NCI-H2196 (cell line): ENCODE results near the gene NRXN3.

ENCODE experiments used
- DNase-seq: peaks from one replicate; lab custom pipeline; 2025; ENCODE audit not compliant: unreplicated experiment; lab: John Stamatoyannopoulos, UW

NRXN3 gene

DNA sequence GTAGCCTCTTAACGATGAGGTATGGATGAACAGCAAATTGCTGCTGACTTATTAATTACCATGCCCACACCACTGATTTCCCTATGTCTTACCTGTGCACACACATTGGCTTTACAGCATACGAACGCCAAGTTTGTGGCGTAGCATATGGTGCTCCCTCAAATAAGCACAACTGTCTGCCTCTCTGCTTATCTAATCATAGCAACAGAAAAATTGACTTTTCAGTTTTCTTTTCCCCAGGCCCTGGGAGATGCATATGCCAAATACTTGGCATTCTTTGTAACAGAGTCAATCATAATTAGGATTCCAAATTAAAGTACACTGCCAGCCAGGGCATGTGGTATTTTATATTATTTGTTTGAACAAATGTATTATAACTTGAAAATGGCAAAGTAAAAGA is 1415.7 kb downstream of the NRXN3 start:
- no peak for DNase-seq

DNA sequence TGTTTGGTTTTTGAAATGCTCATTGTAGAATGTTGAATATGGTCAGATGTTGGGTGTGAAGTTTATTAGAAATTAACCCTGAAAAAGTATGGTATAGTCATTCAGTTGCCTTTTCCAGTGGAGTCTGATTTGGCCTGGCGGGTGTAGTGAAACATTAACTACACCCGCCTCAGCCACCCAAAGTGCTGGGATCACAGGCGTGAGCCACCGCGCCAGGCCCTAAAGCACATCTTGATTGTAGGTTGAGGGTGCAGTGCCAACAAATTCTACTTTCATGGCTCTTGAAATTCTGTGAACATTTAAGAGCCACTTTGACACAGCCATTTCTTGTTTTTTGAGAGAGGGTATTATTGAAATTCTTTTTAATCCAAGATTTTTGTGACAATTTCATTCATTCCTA is 1416.2 kb downstream of the NRXN3 start:
- no peak for DNase-seq

DNA sequence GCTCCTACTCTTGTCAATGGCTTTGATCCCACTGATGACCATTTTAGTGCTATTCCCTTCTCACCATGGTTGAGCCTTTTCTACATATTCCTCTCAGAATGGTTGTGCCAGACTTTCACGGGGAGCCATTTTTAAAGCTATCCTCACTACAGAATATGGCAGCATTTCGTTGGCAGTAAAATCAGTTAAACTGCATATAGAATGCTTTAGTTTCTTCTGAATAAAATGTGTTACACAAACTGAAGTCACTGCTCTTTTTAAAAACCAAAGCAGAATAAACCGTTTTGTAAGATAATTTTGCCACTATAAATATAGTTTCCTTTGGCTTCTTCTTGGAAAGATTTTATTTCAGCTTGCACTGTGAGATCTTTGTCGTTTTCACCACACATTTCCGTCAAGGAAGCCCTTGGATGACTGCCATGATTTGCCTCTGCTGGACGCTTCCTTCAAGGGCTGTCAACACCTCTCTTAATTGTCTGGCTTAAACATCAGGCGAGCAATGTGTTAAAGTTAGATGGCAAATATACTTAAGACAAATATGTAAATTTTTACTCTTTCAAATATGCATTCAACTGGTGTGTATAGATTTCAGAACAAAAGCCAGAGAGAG is 1416.9 kb downstream of the NRXN3 start:
- no peak for DNase-seq

DNA sequence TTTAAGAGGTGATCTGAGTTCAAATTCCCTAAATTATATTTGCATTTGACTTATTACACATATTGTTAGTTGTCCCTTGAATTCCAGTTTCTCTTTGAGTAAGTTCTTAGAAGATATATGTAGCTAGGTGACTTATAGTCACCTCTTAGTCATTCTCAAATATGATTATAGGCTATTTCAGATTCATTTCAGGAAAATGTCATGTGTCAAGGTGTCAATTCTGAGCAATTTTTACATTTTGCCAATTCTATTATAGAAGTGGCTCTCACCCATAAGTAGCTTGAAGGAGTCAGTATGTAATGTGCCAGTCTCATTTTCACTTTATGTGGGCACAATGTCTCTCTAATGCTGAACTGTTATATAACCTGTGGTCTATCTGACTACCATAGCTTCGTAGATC is 1417.7 kb downstream of the NRXN3 start:
- DNase-seq, result no peak

DNA sequence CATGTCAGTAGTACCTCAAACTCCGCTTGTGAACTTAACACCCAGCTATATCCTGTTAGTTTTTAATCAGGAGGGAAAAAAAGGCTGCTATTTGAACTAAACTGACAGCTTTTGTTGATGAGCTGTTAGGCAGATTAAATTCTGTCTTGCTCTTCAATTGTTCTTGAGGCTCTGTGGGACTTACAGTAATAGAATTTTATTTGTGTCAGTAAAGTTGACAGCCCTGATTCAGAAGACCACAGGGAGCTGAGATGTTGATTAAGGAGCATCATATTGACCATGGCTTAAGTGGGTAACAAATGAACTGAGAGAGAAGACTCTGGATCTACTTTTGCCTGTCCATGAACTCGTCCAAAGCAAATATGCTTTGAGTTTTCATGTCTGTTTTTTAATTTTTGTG is 1418.2 kb downstream of the NRXN3 start:
- no peak for DNase-seq

DNA sequence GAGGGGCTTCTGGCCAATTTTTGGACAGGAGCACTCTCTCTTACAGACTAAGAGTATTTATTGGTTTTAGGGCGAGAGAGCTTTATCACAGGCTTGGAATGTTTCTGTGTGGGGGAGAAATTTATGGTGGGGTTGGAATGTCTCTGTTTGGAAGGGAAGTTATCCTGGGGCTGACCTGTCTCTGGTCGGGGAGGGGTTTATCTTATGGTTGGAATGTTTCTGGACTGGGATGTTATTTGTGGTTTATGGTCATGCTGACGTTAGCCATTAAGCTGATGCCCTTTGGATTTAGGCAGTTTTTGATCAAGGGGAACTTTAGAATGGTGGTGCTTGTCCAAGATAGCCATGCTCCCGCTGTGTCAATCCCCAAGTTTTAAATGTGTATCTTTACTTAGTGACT is 1426.4 kb downstream of the NRXN3 start:
- no peak for DNase-seq

DNA sequence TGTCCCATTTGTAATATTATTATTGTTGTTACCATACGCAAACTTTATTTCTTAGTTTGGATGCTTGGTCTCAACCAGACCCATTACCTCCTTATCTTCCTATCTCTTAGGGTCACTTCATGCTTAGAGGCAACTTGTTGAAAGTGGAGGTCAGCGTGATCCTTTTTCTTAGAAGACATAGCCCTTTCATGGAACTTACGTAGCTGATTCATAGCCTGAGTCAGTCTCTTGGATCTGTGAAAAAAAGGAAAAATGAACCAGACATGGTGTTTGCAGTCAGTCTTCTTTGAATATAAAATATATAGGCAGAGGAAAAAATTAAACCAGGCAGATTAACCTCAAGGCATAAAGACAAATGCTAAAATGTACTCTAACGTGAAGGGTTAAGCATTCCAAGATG is 1427.4 kb downstream of the NRXN3 start:
- DNase-seq, result no peak

DNA sequence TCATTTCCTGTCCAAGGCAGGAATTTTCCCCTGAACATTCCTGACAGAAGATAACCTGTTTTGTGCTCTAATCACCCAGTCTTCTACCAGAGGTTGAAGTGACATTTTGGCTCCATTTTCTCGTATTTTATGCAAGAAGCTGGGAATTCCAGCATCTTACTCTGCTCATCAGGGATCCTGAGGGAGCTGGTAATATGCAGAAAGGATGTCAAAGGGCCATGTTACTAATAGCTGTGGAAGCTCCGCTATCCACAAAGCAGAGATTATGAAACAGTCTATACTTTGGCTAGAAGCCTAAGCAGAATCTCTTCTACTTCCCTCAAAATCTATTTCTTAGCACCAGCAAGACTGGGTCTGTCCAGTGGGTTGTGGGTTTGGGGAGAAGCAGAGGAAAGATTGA is 1428.2 kb downstream of the NRXN3 start:
- DNase-seq, result no peak

DNA sequence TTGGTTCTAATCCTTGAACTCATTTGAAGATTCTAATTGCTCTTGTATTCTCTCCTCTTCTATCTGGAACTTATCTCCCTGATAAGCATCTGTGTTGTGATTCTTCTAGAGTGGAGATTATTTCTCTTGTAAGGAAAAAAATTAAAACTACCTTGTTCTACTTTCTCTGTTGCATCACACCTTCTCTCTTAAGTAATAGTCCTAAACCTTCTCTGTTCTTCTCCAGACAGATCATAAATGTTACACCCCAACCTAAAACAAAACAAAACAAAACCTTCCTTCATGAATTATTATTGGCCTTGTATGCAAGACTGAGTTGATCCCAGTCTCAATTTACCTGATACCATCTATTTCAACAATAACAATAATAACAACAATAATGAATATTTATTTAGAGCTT is 1429.1 kb downstream of the NRXN3 start:
- DNase-seq, result no peak

DNA sequence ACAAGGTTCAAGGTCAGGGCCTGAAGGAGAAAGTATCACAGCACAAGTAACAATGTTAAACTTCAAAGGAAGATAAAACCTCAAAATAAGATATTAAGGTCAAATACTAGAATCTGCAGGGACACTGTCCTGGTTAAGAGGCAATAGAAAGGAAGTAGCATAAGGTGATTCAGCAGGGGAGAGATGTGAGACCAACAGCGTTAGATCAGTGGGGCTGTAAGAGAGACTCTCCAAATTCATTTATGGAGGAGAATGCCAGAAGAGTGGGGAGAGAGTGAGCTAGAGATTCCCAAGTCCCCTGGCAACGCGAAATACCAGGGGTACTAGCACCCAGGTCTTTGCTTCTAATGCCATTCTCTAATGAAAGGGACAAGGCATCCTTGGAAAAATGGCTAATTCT is 1430.2 kb downstream of the NRXN3 start:
- no peak for DNase-seq

DNA sequence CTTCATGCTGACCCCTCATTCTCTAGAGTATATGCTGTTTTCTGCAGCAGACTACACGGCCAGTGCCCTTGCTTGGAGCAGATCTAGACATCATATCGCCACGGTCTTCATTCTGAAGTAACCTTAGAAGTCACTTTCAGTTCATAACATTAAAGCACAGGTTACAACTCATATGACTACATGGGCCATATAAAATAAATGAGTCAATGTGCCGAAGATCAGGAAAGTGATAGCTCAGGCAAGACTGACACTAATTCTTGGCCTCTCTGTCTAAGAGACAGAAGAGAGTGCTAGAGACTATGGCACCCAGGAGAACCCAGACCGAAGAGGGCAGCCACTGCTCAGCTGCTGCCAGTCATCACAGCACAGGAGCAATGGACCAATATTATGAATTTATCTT is 1431.4 kb downstream of the NRXN3 start:
- no peak for DNase-seq

DNA sequence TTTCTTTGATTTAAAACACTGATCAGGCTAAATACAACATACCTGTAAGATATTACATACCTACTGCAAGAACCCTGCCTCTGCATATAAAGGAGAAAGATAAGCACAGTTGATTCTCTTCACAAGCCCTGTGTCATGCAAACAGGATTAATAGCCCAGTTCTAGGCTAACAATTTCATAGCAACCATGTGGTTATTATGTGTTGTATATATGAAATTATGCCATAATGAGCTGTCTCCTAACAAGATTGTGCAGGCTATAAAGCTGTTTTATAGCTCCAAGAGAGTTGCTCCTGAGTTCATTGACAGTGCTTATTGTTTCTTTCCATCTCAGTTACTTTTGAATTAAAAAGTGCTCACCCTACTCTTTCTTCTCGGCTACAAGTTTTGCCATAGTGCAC is 1431.9 kb downstream of the NRXN3 start:
- DNase-seq, result no peak

DNA sequence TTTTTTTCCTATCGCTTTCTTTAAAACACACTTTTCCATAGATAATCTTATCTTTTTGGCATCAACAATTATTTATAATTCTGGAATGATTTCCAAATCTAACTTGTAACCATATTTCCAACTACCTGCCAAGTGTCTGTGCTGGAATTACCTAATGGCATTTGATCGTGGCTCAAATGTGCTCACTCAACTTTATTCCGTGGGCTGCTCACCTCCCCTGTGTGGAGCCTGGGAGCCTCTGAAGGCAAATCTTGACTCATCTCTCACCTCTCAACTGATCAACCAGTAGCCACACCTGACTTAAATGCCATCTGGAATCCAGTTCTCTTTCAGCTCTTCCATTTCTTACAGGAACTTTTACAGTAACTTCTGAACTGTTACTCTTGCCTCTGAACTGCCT is 1432.6 kb downstream of the NRXN3 start:
- no peak for DNase-seq

DNA sequence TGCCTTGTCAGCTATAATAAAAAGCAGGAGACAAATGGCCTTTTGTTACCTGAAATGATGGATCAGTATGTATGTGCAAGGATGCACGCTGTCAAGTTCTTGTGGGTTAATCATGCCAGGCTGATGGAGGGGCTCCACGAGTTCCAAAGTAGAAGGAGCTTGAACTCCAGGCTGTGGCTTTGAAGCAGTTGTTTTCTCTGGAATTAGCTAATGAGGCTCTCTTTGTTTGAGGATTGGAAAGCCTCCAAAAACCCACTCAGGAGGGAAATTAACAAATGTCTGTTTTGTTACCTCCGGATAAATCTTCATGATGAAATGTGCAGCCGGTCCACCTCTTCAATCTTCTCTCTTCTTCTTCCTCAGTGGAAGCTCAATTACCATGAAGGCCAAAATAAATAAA is 1435.7 kb downstream of the NRXN3 start:
- no peak for DNase-seq

DNA sequence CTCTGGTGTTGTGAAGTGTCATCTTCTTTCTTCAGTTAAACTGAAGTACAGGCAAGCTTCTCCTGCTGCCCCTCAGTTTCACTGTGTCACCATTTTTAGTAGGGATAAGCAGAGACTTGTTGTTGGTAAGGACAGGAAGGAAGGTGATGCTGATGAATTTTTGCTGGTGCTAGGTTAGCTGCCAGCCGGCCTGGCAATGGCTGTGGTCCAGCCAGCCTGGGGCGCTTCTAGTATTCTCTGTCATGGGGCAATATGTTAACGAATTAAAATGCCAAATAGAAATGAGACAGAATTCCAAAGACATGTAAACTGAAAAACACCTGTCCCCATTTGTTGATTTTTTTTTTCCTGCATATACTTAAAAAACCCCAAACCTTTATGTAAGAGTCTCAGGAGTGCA is 1438.3 kb downstream of the NRXN3 start:
- no peak for DNase-seq

DNA sequence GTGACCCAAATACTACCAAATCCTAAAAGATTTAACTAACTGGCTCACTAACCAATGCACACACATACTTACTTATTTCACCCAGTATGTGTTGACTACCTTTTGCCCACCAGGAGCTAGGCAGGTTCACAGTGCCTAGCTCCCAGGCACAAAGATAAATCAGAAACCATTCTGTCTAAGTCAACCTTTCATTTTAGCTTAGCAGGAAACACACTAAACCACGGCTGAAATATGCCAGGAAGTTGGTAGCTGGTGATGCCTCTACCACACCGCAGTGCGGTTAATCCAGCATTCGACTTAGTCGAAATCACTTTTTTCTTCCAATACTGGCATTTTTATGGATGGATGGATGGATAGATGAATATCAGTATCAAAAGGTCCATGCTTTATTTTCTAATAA is 1443.5 kb downstream of the NRXN3 start:
- no peak for DNase-seq

DNA sequence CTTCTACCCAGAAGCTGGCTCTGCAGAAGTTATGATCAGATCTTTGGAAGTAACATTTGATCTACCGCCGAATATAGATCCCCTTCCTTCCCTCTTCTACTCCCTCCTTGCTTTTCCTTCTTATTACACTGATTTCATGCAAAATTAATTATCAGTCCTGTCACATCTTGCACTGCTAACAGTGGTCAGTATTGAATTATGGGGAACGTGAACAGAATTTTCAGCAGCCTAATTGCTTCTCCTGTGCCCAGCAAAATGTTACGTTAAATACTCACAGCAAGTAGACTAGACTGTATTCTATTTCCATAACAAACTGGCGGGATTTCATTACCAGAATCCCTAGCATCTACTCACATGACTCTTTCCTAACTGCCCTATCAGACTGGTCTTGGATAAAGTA is 1444.3 kb downstream of the NRXN3 start:
- DNase-seq, result no peak

DNA sequence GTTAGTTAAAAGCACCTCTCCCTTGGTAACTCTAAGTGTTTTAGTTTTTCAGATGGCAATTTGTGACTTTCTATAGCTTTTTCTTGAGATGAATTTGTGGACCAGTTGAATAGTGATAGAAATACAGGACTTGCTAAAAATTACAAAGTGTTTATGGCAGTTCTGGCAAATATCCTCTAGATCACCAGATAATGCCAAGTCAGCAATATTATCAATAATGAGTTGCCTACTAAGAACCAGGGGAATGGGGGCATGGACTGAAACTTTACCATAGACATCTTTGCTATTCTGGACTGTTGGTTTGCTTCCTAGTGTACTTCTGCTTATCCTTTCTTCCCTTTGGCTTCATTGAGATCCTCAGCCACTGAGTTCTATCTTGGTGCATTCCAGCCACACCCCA is 1456.9 kb downstream of the NRXN3 start:
- no peak for DNase-seq

DNA sequence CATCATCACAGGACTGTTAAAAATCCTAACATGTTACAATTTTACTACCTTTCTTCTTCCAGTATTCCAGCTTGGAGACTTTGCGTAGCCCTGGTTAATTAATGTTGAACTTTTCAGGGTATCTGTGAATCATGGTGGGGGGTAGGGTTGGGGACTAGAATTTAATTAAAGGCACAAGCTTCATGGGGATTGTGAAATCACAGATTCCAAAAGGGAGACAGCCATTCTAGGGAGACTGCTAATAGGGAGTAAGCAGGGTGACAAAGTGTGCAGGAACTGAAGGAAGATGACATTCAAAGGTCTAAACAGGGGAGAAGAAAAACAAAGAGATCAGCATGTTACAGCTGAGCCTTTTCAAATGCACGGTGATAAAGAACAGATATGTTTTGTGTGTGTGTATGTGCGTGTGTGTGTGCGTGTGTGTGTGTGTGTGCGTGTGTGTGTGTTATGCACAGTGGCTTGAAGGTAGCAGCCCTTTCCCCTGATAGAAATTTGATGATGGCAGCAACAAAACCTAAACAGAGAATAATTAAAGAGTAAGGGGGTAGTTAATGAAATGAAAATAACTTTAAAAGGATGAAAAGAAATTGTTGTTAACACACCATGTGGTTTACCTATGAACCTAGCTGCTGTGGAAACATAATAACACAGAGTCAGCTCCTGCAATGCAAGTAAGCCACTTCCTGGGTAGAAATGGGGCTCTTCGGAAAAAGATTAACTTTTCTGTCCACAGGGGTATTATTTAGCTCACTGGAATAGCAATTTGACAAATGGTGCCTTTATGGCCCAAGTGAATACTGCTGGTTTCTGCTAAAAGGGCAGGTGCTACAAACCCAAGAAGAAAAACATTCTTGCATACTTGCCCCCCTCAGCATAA is 1459.5 kb downstream of the NRXN3 start:
- DNase-seq, result no peak

DNA sequence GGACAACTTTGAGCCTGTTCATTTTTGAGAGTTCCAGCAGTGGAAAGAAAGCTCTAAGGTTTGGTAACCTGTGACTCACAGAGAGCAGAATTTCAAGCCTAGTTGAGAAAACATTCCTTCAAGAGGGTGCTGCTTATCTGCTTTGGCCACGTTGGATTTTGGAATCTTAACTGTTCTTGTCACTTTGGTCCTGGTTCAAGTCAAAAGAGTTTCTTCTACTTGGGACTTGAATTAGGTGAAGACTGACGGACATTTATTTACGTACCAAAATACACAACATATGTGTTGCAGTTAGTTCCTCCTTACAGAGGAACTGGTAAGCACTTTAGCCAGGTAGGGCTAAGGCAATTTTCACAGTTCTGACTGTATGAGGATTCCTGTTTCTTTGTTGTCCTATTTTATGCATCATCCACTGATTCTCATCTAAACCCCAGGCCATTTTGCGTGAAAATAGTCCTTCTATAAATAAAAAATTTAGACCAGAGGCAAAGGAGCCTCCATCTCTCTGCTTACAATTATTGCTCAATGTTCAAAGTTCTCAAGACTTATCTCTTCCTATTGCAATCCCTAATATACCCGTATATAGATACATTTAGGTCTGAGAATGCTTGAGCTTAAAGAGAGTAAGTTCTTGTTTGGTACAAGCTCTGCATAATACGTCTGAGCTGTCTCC is 1460.3 kb downstream of the NRXN3 start:
- no peak for DNase-seq

DNA sequence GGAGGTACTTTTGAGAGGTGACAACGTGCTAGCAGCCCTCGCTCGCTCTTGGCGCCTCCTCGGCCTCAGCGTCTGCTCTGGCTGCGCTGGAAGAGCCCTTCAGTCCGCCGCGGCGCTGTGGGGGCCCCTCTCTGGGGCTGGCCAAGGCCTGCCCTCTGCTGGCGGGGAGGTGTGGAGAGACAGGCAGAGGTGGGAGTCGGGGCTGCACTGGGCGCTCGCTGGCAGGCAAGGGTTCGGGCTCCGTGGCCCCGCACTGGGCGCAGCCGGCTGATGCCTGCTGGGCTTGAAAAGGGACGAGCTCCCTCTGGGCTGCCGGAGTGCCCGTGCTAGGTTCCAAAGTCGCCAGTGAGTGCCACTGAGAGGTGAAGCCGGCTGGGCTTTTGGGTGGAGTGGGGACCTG is 1461.1 kb downstream of the NRXN3 start:
- DNase-seq, result no peak

DNA sequence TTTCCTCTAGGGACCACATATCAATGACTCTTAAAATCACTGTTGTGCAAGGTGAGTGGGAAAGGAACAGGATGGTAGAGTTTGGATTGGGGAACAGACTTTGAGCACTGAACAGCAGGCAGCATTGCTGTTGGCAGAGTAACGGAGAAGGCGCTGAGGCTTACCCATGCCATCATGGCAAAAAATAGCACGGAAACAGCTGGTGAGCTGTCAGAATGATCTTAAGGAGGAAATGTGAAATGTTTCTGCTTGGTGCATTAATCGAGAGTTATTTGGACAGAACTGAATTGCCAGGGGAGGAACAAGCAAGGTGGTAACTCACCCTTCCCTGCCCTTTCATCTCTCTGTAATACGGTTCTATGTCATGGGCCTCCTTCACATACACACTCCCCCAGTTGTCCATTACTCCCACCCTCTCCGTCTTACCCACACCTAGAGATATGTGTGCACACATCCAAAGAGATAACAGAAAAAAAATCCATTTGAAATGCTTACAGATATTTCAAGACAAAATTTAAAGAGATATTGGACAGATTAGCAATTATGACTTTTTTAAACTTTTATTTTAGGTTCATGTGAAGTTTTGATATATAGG is 1468.6 kb downstream of the NRXN3 start:
- no peak for DNase-seq
